ENCODE data around the gene HDDC2. TPM values are rescaled to one million over a fixed set of nuclear protein-coding genes. Genes with fewer than 3 reads are reported as not detected.
A peak's percentile ranks its signal among the peaks of the same experiment; 100 is the strongest.
"Not testable (repeated sequence)": the region's sequence is repeated elsewhere in the genome, so short reads cannot be mapped to it uniquely, and the experiment has no call there.

Gene HDDC2
- total RNA-seq, 3 donors from 2014 or later, result 39.9 to 64.2 (median 56.7) TPM

DNA sequence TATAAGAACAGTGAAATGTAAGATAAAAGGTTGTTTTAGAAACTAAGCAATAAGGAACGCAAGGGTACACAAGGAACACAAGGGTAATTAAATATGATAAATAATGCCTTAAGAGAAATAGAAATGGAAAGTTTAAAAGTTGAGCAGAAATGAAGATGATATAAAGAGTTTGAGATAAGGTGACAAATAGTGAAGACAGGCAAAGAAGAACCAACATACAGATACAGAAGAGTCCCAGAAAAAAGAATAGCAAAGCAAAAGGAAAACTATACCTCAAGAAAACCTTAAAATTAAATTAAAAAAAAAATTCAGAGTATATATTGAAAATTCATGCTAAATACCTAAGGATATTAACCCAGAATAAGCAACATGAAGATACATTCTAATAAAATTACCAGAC lies 16.4 kb downstream of the HDDC2 start:
- no peak for ATAC-seq

DNA sequence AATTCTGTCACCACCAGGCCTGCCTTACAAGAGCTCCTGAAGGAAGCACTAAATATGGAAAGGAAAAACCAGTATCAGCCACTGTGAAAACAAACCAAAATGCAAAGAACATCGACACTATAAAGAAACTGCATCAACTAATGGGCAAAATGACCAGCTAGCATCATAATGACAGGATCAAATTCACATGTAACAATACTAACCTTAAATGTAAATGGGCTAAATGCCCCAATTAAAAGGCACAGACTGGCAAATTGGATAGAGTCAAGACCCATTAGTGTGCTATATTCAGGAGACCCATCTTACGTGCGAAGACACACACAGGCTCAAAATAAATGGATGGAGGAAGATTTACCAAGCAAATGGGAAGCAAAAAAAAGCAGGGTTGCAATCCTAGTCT lies 19.3 kb downstream of the HDDC2 start:
- H3K4me1 ChIP-seq (ENCODE audit: low read depth); intact Hi-C loops (cut with DNase I, micrococcal nuclease); H3K4me3 ChIP-seq; H3K9me3 ChIP-seq; DNase-seq; ATAC-seq; H3K36me3 ChIP-seq (ENCODE audit: low read depth): not testable (repeated sequence)

More for the DNA sequence above, 16.4 kb downstream of the HDDC2 start:
- TF ChIP-seq, protein P1, sequence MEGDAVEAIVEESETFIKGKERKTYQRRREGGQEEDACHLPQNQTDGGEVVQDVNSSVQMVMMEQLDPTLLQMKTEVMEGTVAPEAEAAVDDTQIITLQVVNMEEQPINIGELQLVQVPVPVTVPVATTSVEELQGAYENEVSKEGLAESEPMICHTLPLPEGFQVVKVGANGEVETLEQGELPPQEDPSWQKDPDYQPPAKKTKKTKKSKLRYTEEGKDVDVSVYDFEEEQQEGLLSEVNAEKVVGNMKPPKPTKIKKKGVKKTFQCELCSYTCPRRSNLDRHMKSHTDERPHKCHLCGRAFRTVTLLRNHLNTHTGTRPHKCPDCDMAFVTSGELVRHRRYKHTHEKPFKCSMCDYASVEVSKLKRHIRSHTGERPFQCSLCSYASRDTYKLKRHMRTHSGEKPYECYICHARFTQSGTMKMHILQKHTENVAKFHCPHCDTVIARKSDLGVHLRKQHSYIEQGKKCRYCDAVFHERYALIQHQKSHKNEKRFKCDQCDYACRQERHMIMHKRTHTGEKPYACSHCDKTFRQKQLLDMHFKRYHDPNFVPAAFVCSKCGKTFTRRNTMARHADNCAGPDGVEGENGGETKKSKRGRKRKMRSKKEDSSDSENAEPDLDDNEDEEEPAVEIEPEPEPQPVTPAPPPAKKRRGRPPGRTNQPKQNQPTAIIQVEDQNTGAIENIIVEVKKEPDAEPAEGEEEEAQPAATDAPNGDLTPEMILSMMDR (IDR thresholded peaks at IDR 0.05), result no peak
- H3K36me3 ChIP-seq (ENCODE audit: low read depth), result no peaks in the 10 kb centered on the region
- no peak overlapping the region for H3K4me3 ChIP-seq
- peaks cover 6% of the 10 kb centered on the region for H3K9me3 ChIP-seq
- no peaks in the 10 kb centered on the region for H3K4me1 ChIP-seq (ENCODE audit: low read depth)
- intact Hi-C loops (cut with DNase I, micrococcal nuclease), result no loop called here
- DNase-seq, result no peak

DNA sequence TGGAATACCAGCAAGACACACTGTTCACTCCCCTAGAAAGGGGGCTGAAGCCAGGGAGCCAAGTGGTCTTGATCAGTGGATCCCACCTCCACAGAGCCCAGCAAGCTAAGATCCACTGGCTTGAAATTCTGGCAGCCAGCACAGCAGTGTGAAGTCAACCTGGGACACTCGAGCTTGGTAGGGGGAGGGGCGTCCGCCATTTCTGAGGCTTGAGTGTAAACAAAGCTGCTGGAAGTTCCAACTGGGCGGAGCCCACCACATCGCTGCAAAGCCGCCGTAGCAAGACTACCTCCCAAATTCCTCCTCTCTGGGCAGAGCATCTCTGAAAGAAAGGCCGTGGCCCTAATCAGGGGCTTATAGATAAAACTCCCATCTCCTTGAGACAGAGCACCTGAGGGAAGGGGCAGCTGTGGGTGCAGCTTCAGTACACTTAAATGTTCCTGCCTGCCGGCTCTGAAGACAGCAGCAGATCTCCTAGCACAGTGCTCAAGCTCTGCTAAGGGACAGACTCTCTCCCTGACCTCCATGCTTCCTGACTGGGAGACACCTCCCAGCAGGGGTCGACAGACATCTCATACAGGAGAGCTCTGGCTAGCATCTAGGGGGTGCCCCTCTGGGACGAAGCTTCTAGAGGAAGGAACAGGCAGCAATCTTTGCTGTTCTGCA lies 21.3 kb downstream of the HDDC2 start:
- ATAC-seq; H3K4me1 ChIP-seq (ENCODE audit: low read depth); intact Hi-C loops (cut with DNase I, micrococcal nuclease); H3K36me3 ChIP-seq (ENCODE audit: low read depth); H3K4me3 ChIP-seq; H3K9me3 ChIP-seq; DNase-seq: not testable (repeated sequence)

DNA sequence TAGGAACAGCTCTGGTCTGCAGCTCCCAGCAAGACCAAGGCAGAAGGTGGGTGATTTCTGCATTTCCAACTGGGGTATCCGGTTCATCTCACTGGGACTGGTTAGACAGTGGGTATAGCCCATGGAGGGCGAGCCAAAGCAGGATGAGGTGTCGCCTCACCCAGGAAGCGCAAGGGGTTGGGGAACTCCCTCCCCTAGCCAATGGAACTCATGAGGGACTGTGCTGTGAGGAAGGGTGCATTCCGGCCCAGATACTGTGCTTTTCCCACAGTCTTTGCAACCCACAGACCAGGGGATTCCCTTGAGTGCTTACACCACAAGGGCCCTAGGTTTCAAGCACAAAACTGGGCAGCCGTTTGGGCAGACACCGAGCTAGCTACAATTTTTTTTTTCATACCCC lies 21.8 kb downstream of the HDDC2 start:
- Histone ChIP-seq H3K9me3 (no peaks in the 10 kb centered on the region), H3K4me1 (ENCODE audit: low read depth) (no peaks in the 10 kb centered on the region), H3K36me3 (ENCODE audit: low read depth) (no peaks in the 10 kb centered on the region), H3K4me3 (no peak overlapping the region)
- intact Hi-C loops (cut with DNase I, micrococcal nuclease), result no loop called here
- ATAC-seq, result no peak
- TF ChIP-seq, protein P1 (IDR thresholded peaks at IDR 0.05), result no peak
- no peak for DNase-seq

DNA sequence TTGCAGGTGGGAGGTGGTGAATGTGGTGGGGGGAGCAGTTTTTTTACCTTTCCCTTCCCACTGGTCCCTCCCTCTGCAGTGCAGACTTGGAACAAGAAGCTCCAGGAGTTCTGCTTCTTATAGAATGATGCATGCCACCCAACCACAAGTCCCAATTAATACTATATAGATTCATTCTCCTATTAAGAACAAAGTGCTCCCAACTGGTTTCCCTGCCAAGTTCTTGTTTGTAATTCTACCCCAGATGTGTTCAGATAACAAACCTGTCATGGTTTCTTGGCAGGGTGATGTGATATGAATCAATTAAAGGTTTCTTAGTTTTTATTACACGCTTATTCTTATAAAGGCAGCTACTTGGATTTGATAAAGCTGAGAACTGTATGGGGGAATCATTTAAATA lies 23.9 kb downstream of the HDDC2 start:
- H3K4me3 ChIP-seq, result no peak overlapping the region
- DNase-seq, result no peak
- no peak for ATAC-seq
- TF ChIP-seq, protein P1 (IDR thresholded peaks at IDR 0.05), result no peak
- no peaks in the 10 kb centered on the region for H3K4me1 ChIP-seq (ENCODE audit: low read depth)
- intact Hi-C loops (cut with DNase I, micrococcal nuclease), result no loop called here
- H3K9me3 ChIP-seq, result no peaks in the 10 kb centered on the region
- no peaks in the 10 kb centered on the region for H3K36me3 ChIP-seq (ENCODE audit: low read depth)

DNA sequence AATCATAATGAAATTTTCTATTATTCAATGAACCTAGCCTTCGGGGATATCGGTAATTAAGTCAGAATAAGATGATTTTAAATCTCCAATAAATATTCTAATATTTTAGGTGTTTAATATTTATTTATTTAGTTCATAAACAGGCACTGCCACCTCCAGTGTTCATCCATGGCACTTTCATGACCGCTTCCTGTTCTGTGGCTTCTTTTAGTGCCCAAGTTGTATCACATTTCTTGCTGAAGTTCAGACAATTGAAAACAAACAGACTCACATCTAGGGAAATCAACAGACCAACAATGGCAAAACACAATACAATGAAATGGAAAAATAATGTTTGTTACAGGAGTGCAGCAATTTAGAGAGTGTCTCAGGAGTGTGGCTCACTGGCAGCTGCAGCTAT lies 26.0 kb downstream of the HDDC2 start:
- DNase-seq (no peak), ATAC-seq (no peak)
- intact Hi-C loops (cut with DNase I, micrococcal nuclease), result no loop called here
- Histone ChIP-seq H3K4me1 (ENCODE audit: low read depth) (no peaks in the 10 kb centered on the region), H3K36me3 (ENCODE audit: low read depth) (no peaks in the 10 kb centered on the region), H3K9me3 (no peaks in the 10 kb centered on the region), H3K4me3 (no peak overlapping the region)
- TF ChIP-seq, protein P1 (IDR thresholded peaks at IDR 0.05), result no peak

DNA sequence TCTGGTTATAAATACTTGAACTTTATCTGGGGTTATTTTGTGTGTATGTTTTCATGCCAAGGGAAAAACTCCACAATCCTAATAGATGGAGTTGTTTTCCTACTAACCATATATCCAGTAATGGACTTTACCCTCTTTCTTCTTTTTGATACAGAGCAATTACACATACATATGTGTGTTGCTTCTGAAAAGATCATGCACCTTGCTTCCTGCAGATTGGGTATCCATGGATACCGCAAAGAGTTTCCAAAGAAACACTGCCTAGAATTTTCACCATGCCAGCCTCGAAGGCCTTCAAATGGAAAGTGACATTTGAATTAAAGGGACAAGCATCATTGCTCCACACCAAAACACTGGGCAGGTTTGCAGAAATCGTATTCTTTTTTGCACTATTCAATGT lies 26.8 kb downstream of the HDDC2 start:
- DNase-seq (no peak), ATAC-seq (peak; percentile 82)
- Histone ChIP-seq H3K4me1 (ENCODE audit: low read depth) (no peaks in the 10 kb centered on the region), H3K4me3 (no peak overlapping the region), H3K9me3 (no peaks in the 10 kb centered on the region), H3K36me3 (ENCODE audit: low read depth) (no peaks in the 10 kb centered on the region)
- TF ChIP-seq, protein P1 (IDR thresholded peaks at IDR 0.05), result no peak
- intact Hi-C loops (cut with DNase I, micrococcal nuclease), result no loop called here
